Mucosa of descending colon (tissue), 3 donors: ENCODE data around the gene KLHL9. TPM values are rescaled to one million over a fixed set of nuclear protein-coding genes. Genes with fewer than 3 reads are reported as not detected.
"Not testable (repeated sequence)": the region's sequence is repeated elsewhere in the genome, so short reads cannot be mapped to it uniquely, and the experiment has no call there.

Experiments used
- ATAC-seq: fragments of 200-7000 bp; cut with Tn5 transposase; one replicate; pipeline ENCODE4 v1.9.1; 2020; ENCODE audit warnings: mild to moderate bottlenecking, moderate library complexity
- DNase-seq, 3 donors: peaks; one replicate each; pipeline ENCODE4 v3.0.0-alpha.2; 2020
- H3K36me3 ChIP-seq: fragments of 200-600 bp; one replicate; pipeline ENCODE4 v1.8.0; 2021; ENCODE audit warnings: low read depth, mild to moderate bottlenecking
- H3K4me1 ChIP-seq: fragments of 200-600 bp; one replicate; pipeline ENCODE4 v1.8.0; 2021; ENCODE audit warnings: low read depth, mild to moderate bottlenecking
- H3K4me3 ChIP-seq: fragments of 200-600 bp; one replicate; pipeline ENCODE4 v1.8.0; 2021; ENCODE audit warnings: mild to moderate bottlenecking
- H3K9me3 ChIP-seq: fragments of 200-600 bp; one replicate; pipeline ENCODE4 v1.8.0; 2021; ENCODE audit warnings: mild to moderate bottlenecking
- CTCF ChIP-seq: fragments of 200-600 bp; IDR thresholded peaks from one replicate; pipeline ENCODE4 v1.8.0; 2022; ENCODE audit warnings: antibody characterized with exemption, mild to moderate bottlenecking
- intact Hi-C, 2 donors: fragments of 100-400 bp; cut with DNase I in 1 of 2; cut with micrococcal nuclease in 1 of 2; formaldehyde crosslinking; loops; one replicate each; pipeline versions ENCODE4 v1.11.0 to v1.11.1; 2022; cut with DNase I, micrococcal nuclease
- long read RNA-seq, 2 donors: library from polyadenylated mRNA; unstranded; transcript quantifications; one replicate each; pipeline ENCODE4 v2.0.0, GENCODE V29; 2019 to 2021
- total RNA-seq, 3 donors: library from RNA; stranded (reverse); fragmentation: NEBNext Ultra II Directional in 2 of 3; extraction: Animal tissue kit (Norgen Biotek cat#: 25700) in 2 of 3; gene quantifications; one replicate each; pipeline versions ENCODE4 v1.2.1 to v1.2.4, GENCODE V29; 2021 to 2023
- donor health status: DM: no; HTN: no; CAD: no; lungs with moderate emphysema.
- donor health status: DM: no; HTN: no; CAD: no.
- donor health status: DM: no; HTN: yes; CAD: no.

KLHL9 gene
- 10 to 100 TPM; 21.8 to 23.9 (median 23.4) TPM for total RNA-seq
- long read RNA-seq, donor 1, full-length matches to known transcripts = 25 of 30 reads
- long read RNA-seq, donor 1, partial matches to known transcripts = 1 of 30 reads
- long read RNA-seq, donor 1, other reads (novel, unspliced or antisense) = 4 of 30 reads
- long read RNA-seq, donor 2, full-length matches to known transcripts = 8 of 12 reads
- long read RNA-seq, donor 2, partial matches to known transcripts = 0 of 12 reads
- long read RNA-seq, donor 2, other reads (novel, unspliced or antisense) = 4 of 12 reads

- intact Hi-C loops = no loop called here
- Histone ChIP-seq H3K9me3 (no peaks in the 10 kb centered on the region), H3K4me1 (peaks cover 40% of the 10 kb centered on the region), H3K4me3 (peak within 1 kb of the TSS; percentile 85), H3K36me3 (no peaks in the 10 kb centered on the region)
- DNase-seq (peak; percentile 92 to 96 (median 94)), ATAC-seq (peak; percentile 99)
- peak; percentile 12 for TF ChIP-seq CTCF
Measured at GRCh38 chr9:21334701-21335632, at the start of gene KLHL9. Gene KLHL9 (minus strand): TSS chr9:21335404. CDS start chr9:21334859, 545 bp downstream.

GRCh38 chr9:21383627-21384026 is 48.4 kb upstream of the KLHL9 start:
- no peaks in the 10 kb centered on the region for H3K36me3 ChIP-seq
- DNase-seq (no peak), ATAC-seq (no peak)
- TF ChIP-seq CTCF = no peak
- no peaks in the 10 kb centered on the region for H3K4me1 ChIP-seq
- no peaks in the 10 kb centered on the region for H3K9me3 ChIP-seq
- H3K4me3 ChIP-seq = no peak overlapping the region
- intact Hi-C loops = no loop called here

- no peaks in the 10 kb centered on the region for H3K9me3 ChIP-seq
- intact Hi-C loops = no loop called here
- H3K4me1 ChIP-seq = no peaks in the 10 kb centered on the region
- ATAC-seq (peak; percentile 65), DNase-seq (no peak)
- no peaks in the 10 kb centered on the region for H3K36me3 ChIP-seq
- no peak overlapping the region for H3K4me3 ChIP-seq
- no peak for TF ChIP-seq CTCF
Measured at GRCh38 chr9:21381448-21382339, 46.5 kb upstream of the KLHL9 start.

GRCh38 chr9:21371467-21371866 is 36.3 kb upstream of the KLHL9 start:
- H3K4me1 ChIP-seq, H3K36me3 ChIP-seq, intact Hi-C loops, H3K4me3 ChIP-seq, H3K9me3 ChIP-seq, ATAC-seq, DNase-seq: not testable (repeated sequence)

GRCh38 chr9:21367957-21368356 is 32.8 kb upstream of the KLHL9 start, which contains the start of gene IFNA13:
Gene IFNA13 (minus strand): TSS chr9:21368057. CDS start chr9:21368010, 47 bp downstream.
- H3K36me3 ChIP-seq = no peaks in the 10 kb centered on the region
- no peak for TF ChIP-seq CTCF
- intact Hi-C loops = no loop called here
- H3K9me3 ChIP-seq = no peaks in the 10 kb centered on the region
- ATAC-seq = no peak
- no peak within 1 kb of the TSS for H3K4me3 ChIP-seq
- no peaks in the 10 kb centered on the region for H3K4me1 ChIP-seq
- no peak for DNase-seq

GRCh38 chr9:21367169-21367568 is 32.0 kb upstream of the KLHL9 start:
- H3K4me1 ChIP-seq, H3K9me3 ChIP-seq, ATAC-seq, H3K36me3 ChIP-seq, H3K4me3 ChIP-seq, intact Hi-C loops, DNase-seq: not testable (repeated sequence)
